K562 (cell line): ENCODE results near the gene MFSD6. TPM values are rescaled to one million over a fixed set of nuclear protein-coding genes. Genes with fewer than 3 reads are reported as not detected.

ENCODE experiments used
- ATF7 ChIP-seq: fragments of 450-650 bp; IDR thresholded peaks from 2 replicates; pipeline ENCODE4 v1.7.1; 2014; ENCODE audit warnings: mild to moderate bottlenecking, moderate library complexity
- CCNT2 ChIP-seq: IDR thresholded peaks from 2 replicates; pipeline ENCODE4 v1.6.1; 2011; ENCODE audit warnings: borderline replicate concordance, low read depth, mild to moderate bottlenecking, moderate library complexity, mixed read lengths, low read length; ENCODE audit not compliant: insufficient read length; ENCODE audit errors: extremely low read depth
- ELK3 ChIP-seq: fragments of 450-650 bp; formaldehyde crosslinking; IDR thresholded peaks from 2 replicates; pipeline ENCODE4 v1.4.0; 2020; ENCODE audit warnings: mild to moderate bottlenecking
- PRPF4 ChIP-seq: fragments of 200-400 bp; formaldehyde crosslinking; IDR thresholded peaks from one replicate; pipeline ENCODE4 v1.6.1; 2017; ENCODE audit warnings: low read length, low read depth, mild to moderate bottlenecking; ENCODE audit not compliant: insufficient read depth, poor library complexity, severe bottlenecking
- ZNF140 ChIP-seq: fragments of 250-450 bp; sonication (Bioruptor Pico); IDR thresholded peaks from 2 replicates; pipeline ENCODE4 v1.8.0; 2021; ENCODE audit warnings: moderate library complexity, mild to moderate bottlenecking, inconsistent platforms
- polyA plus RNA-seq, 8 experiments: library from polyadenylated mRNA; depleted of rRNA in 4 of 8; stranded (reverse) in 5 of 8; unstranded in 3 of 8; fragments of >200 nt; fragmentation: Nextera tagmentation in 2 of 8; fragmentation: Illumina TruSeq in 1 of 8; extraction: Ambion mirVana in 2 of 8; extraction: Trizol in 1 of 8; gene quantifications; 2 replicates each; pipeline versions ENCODE4 v1.2.1 to v1.2.3, GENCODE V29; 2011 to 2014; ENCODE audit warnings: inconsistent platforms in 1 of 8, missing spikeins in 1 of 8
- total RNA-seq, 7 experiments: library from RNA; depleted of rRNA in 6 of 7; stranded (reverse); fragments of >200 nt in 6 of 7; fragmentation: Illumina TruSeq in 2 of 7; extraction: Trizol in 2 of 7; gene quantifications; 2 replicates each; pipeline versions ENCODE4 v1.2.1 to v1.2.3, GENCODE V29; 2011 to 2021; ENCODE audit warnings: low replicate concordance in 1 of 7
- TF ChIP-seq, protein P1 (sequence below): fragments of 200-600 bp; sonication (generic); IDR thresholded peaks from one replicate; pipeline ENCODE4 v1.6.1; 2012; ENCODE audit warnings: mild to moderate bottlenecking, low read depth, low read length, inconsistent platforms

Gene MFSD6
- total and polyA plus RNA-seq, 9 of the 15 experiments (the other 6 are each of a cell fraction or from before 2014, with no cell fraction given), result 1.1 to 7.9 (median 4.4) TPM

DNA sequence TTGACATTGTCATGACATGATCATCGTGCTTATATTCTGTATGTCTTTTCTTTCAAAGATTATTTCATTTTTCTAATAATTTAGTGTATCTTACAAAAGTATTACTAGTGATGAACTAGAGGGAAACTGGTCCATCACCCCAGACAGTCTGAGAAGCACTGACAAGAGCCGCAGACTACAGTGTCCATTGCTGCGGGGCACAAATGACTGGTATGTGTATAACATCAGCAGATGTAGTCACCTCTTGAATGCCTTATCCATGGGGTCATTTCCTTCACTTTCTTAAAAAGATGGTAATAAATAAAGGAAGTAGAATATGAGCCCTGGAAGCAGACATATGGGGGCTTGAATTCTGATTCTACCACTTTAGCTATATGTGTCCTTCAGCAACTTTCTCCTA lies 96.8 kb downstream of the MFSD6 start (continued):
- no peak for TF ChIP-seq CCNT2
- TF ChIP-seq, protein P1, sequence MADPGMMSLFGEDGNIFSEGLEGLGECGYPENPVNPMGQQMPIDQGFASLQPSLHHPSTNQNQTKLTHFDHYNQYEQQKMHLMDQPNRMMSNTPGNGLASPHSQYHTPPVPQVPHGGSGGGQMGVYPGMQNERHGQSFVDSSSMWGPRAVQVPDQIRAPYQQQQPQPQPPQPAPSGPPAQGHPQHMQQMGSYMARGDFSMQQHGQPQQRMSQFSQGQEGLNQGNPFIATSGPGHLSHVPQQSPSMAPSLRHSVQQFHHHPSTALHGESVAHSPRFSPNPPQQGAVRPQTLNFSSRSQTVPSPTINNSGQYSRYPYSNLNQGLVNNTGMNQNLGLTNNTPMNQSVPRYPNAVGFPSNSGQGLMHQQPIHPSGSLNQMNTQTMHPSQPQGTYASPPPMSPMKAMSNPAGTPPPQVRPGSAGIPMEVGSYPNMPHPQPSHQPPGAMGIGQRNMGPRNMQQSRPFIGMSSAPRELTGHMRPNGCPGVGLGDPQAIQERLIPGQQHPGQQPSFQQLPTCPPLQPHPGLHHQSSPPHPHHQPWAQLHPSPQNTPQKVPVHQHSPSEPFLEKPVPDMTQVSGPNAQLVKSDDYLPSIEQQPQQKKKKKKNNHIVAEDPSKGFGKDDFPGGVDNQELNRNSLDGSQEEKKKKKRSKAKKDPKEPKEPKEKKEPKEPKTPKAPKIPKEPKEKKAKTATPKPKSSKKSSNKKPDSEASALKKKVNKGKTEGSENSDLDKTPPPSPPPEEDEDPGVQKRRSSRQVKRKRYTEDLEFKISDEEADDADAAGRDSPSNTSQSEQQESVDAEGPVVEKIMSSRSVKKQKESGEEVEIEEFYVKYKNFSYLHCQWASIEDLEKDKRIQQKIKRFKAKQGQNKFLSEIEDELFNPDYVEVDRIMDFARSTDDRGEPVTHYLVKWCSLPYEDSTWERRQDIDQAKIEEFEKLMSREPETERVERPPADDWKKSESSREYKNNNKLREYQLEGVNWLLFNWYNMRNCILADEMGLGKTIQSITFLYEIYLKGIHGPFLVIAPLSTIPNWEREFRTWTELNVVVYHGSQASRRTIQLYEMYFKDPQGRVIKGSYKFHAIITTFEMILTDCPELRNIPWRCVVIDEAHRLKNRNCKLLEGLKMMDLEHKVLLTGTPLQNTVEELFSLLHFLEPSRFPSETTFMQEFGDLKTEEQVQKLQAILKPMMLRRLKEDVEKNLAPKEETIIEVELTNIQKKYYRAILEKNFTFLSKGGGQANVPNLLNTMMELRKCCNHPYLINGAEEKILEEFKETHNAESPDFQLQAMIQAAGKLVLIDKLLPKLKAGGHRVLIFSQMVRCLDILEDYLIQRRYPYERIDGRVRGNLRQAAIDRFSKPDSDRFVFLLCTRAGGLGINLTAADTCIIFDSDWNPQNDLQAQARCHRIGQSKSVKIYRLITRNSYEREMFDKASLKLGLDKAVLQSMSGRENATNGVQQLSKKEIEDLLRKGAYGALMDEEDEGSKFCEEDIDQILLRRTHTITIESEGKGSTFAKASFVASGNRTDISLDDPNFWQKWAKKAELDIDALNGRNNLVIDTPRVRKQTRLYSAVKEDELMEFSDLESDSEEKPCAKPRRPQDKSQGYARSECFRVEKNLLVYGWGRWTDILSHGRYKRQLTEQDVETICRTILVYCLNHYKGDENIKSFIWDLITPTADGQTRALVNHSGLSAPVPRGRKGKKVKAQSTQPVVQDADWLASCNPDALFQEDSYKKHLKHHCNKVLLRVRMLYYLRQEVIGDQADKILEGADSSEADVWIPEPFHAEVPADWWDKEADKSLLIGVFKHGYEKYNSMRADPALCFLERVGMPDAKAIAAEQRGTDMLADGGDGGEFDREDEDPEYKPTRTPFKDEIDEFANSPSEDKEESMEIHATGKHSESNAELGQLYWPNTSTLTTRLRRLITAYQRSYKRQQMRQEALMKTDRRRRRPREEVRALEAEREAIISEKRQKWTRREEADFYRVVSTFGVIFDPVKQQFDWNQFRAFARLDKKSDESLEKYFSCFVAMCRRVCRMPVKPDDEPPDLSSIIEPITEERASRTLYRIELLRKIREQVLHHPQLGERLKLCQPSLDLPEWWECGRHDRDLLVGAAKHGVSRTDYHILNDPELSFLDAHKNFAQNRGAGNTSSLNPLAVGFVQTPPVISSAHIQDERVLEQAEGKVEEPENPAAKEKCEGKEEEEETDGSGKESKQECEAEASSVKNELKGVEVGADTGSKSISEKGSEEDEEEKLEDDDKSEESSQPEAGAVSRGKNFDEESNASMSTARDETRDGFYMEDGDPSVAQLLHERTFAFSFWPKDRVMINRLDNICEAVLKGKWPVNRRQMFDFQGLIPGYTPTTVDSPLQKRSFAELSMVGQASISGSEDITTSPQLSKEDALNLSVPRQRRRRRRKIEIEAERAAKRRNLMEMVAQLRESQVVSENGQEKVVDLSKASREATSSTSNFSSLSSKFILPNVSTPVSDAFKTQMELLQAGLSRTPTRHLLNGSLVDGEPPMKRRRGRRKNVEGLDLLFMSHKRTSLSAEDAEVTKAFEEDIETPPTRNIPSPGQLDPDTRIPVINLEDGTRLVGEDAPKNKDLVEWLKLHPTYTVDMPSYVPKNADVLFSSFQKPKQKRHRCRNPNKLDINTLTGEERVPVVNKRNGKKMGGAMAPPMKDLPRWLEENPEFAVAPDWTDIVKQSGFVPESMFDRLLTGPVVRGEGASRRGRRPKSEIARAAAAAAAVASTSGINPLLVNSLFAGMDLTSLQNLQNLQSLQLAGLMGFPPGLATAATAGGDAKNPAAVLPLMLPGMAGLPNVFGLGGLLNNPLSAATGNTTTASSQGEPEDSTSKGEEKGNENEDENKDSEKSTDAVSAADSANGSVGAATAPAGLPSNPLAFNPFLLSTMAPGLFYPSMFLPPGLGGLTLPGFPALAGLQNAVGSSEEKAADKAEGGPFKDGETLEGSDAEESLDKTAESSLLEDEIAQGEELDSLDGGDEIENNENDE, result no peak
- no peak for TF ChIP-seq PRPF4
- TF ChIP-seq ATF7, result no peak
- no peak for TF ChIP-seq ELK3 (CRISPR knock-in tag)
- no peak for TF ChIP-seq ZNF140 (CRISPR knock-in tag)
